CD4-positive, alpha-beta memory T cell (primary cell): Measurements from ENCODE around the gene CRELD2. TPM values are rescaled to one million over a fixed set of nuclear protein-coding genes. Genes with fewer than 3 reads are reported as not detected.

Source experiments
- CTCF ChIA-PET: fragments of 350-600 bp; sonication (Branson Sonifier 250); formaldehyde crosslinking; loops from one replicate; lab custom pipeline; 2021; ENCODE audit warnings: inconsistent platforms; ENCODE audit not compliant: partially characterized antibody; lab: Charles Lee
- POLR2A ChIA-PET: fragments of 350-600 bp; sonication (Branson Sonifier 250); formaldehyde crosslinking; loops from one replicate; lab custom pipeline; 2021; ENCODE audit not compliant: partially characterized antibody; lab: Charles Lee
- DNase-seq, 5 donors: peaks; one replicate each; pipeline versions ENCODE4 v3.0.0 to v3.0.0-alpha.2; 2020 to 2022; ENCODE audit warnings: mixed read lengths in 1 of 5
- H3K27ac ChIP-seq: one replicate; pipeline ENCODE4 v1.7.0; 2013; ENCODE audit warnings: low read depth, low read length
- H3K27me3 ChIP-seq: 2 replicates; pipeline ENCODE4 v1.7.0; 2013; ENCODE audit warnings: mild to moderate bottlenecking, low read length, moderate library complexity; ENCODE audit not compliant: insufficient read depth
- H3K36me3 ChIP-seq: 2 replicates; pipeline ENCODE4 v1.7.0; 2013; ENCODE audit warnings: mild to moderate bottlenecking, low read length, moderate library complexity; ENCODE audit not compliant: insufficient read depth
- H3K4me1 ChIP-seq: 2 replicates; pipeline ENCODE4 v1.7.0; 2013; ENCODE audit warnings: mild to moderate bottlenecking, low read length, moderate library complexity; ENCODE audit not compliant: insufficient read depth
- H3K4me3 ChIP-seq, 2 donors: one replicate each; pipeline ENCODE4 v1.7.0; 2013; ENCODE audit warnings: low read length in 2 of 2, mild to moderate bottlenecking in 1 of 2
- H3K9me3 ChIP-seq, 2 donors: one replicate each; pipeline ENCODE4 v1.7.0; 2013; ENCODE audit warnings: low read length in 2 of 2, control low read depth in 1 of 2; ENCODE audit not compliant: control insufficient read depth in 1 of 2
- H3K27ac Mint-ChIP-seq, 7 donors: one replicate each; pipeline ENCODE4 v1.8.0; 2020 to 2021; ENCODE audit warnings: mixed read lengths in 7 of 7, mild to moderate bottlenecking in 6 of 7, inconsistent platforms in 3 of 7, moderate library complexity in 3 of 7
- H3K27me3 Mint-ChIP-seq, 2 donors: one replicate each; pipeline ENCODE4 v1.8.0; 2020 to 2021; ENCODE audit warnings: mixed read lengths in 2 of 2
- H3K36me3 Mint-ChIP-seq, 2 donors: one replicate each; pipeline ENCODE4 v1.8.0; 2020 to 2021; ENCODE audit warnings: mixed read lengths in 2 of 2, inconsistent platforms in 1 of 2, mild to moderate bottlenecking in 1 of 2
- H3K4me1 Mint-ChIP-seq, 4 donors: one replicate each; pipeline ENCODE4 v1.8.0; 2020 to 2021; ENCODE audit warnings: mixed read lengths in 4 of 4, mild to moderate bottlenecking in 1 of 4
- H3K4me3 Mint-ChIP-seq, 8 donors: one replicate each; pipeline ENCODE4 v1.8.0; 2020 to 2021; ENCODE audit warnings: mixed read lengths in 8 of 8, mild to moderate bottlenecking in 7 of 8, moderate library complexity in 6 of 8, inconsistent platforms in 3 of 8
- H3K9me3 Mint-ChIP-seq, 8 donors: one replicate each; pipeline ENCODE4 v1.8.0; 2020 to 2021; ENCODE audit warnings: mixed read lengths in 8 of 8, mild to moderate bottlenecking in 5 of 8, inconsistent platforms in 3 of 8, moderate library complexity in 1 of 8
- intact Hi-C: fragments of 100-400 bp; cut with micrococcal nuclease; formaldehyde crosslinking; loops from one replicate; pipeline ENCODE4 v1.15.1; 2023
- polyA plus RNA-seq, 2 donors: library from polyadenylated mRNA; unstranded; fragments of 300-500 nt; fragmentation: Illumina TruSeq; gene quantifications; one replicate each; pipeline ENCODE4 v1.2.3, GENCODE V29; 2021
- total RNA-seq, 2 experiments: library from RNA; stranded (reverse); gene quantifications; one replicate each; pipeline ENCODE4 v1.2.3, GENCODE V29; 2021

The CRELD2 gene
- total and polyA plus RNA-seq, 4 experiments from 2014 or later = 36.0 to 46.1 (median 38.2) TPM

DNA sequence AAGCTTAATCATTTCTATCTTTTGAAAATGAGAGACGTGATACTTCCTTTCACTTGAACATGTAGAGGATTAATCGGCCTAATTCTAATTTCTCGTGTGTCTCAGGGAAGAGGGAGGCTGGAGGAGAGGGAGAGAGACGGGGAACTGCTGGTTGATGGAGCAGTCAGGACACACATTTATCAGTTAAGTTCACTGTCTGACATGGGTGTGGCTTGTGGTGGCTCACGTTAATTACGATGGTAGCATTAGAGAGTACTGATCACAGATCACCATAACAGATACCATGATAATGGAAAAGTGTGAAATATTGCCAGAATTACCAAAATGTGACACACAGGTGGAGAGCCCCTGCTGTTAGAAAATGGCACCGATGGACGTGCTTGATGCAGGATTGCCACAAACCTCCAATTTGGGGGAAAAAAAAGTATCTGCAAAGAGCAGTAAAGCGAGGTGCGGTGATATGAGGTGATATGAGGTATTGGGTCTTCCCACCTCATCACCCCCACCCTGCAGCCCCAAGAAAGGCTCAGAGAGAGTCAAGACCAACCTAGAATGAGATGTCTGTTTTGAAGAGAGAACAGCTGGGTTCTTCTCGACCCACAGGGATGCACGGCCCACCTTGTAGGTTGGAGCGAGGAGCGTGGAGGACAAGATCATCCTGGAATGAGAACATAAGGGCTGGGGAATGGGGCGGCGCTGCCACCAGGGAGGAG is 45.0 kb upstream of the CRELD2 start:
- Histone ChIP-seq H3K36me3 (no peaks in the 10 kb centered on the region), H3K27ac (no peak overlapping the region), H3K4me1 (peaks cover 37% of the 10 kb centered on the region), H3K9me3 (no peaks in the 10 kb centered on the region), H3K27me3 (no peaks in the 10 kb centered on the region), H3K4me3 (no peak overlapping the region)
- ChIA-PET CTCF (interaction anchor here (0.8 to 1.3 kb wide), 2 partner anchors 14 to 17 kb away, joined by 3 to 4 read pairs; no protein-coding TSS in a partner anchor), POLR2A (no interaction called here)
- Mint-ChIP-seq H3K4me3 (peak overlapping the region in 2 of 8 donors; percentile 1 to 8), H3K36me3 (peaks cover 36 to 37% of the 10 kb centered on the region in 2 donors), H3K9me3 (peaks cover 0 to 14% (median 5%) of the 10 kb centered on the region in 8 donors), H3K4me1 (peaks cover 36 to 70% (median 54%) of the 10 kb centered on the region in 4 donors), H3K27ac (peak overlapping the region; percentile 45 to 91 (median 81)), H3K27me3 (no peaks in the 10 kb centered on the region)
- no peak for DNase-seq
- intact Hi-C loops = loop anchor here (5.0 kb wide), 1 partner anchor 36 kb away; no protein-coding TSS in a partner anchor

DNA sequence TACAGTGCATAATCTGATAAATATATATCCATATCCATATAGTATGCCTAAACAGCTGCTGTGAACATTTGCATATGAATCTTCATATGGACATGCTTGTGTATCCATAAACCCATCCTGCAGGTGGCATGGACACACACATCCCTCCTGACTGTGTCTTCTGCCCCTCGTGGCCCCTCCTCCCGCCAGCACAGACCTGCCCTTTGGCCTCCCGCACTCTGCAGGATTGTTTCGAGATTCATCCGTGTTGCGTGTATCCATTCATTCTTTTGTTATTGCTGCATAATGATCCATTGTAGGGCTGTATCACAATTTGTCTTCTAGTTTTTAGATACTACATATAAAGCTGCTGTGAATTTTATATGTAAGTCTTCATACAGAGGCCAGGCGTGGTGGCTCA is 40.8 kb upstream of the CRELD2 start:
- Histone ChIP-seq H3K27me3 (no peaks in the 10 kb centered on the region), H3K9me3 (no peaks in the 10 kb centered on the region), H3K4me1 (peaks cover 30% of the 10 kb centered on the region), H3K4me3 (no peak overlapping the region), H3K27ac (no peak overlapping the region), H3K36me3 (no peaks in the 10 kb centered on the region)
- H3K9me3 Mint-ChIP-seq = no peaks in the 10 kb centered on the region
- peaks cover 30 to 67% (median 46%) of the 10 kb centered on the region in 4 donors for H3K4me1 Mint-ChIP-seq
- peaks cover 32 to 34% of the 10 kb centered on the region in 2 donors for H3K36me3 Mint-ChIP-seq
- POLR2A ChIA-PET = interaction anchor here (0.6 to 1.4 kb wide), 2 partner anchors 23 to 40 kb away, joined by 3 read pairs; no protein-coding TSS in a partner anchor
- CTCF ChIA-PET = no interaction called here
- peak overlapping the region in 4 of 7 donors; percentile 42 to 77 (median 50) for H3K27ac Mint-ChIP-seq
- intact Hi-C loops = no loop called here
- no peak for DNase-seq
- no peak overlapping the region for H3K4me3 Mint-ChIP-seq
- no peaks in the 10 kb centered on the region for H3K27me3 Mint-ChIP-seq

DNA sequence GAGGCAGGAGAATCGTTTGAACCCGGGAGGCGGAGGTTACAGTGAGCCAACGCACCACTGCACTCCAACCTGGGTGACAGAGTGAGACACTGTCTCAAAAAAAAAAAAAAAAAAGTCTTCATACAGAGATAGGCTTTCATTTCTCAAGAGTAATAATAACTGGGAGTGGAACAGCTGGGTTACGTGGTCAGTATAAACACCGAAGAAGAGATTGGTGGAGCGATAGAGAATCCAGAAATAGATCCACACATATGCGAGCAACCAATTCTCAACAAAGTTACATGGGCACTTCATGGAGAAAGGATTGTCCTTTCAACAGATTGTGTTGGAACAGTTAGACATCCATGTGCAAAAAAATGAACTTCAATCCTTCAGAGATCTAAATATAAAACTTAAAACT is 40.2 kb upstream of the CRELD2 start:
- intact Hi-C loops = no loop called here
- Mint-ChIP-seq H3K36me3 (peaks cover 34 to 38% of the 10 kb centered on the region in 2 donors), H3K4me1 (peaks cover 29 to 69% (median 47%) of the 10 kb centered on the region in 4 donors)

DNA sequence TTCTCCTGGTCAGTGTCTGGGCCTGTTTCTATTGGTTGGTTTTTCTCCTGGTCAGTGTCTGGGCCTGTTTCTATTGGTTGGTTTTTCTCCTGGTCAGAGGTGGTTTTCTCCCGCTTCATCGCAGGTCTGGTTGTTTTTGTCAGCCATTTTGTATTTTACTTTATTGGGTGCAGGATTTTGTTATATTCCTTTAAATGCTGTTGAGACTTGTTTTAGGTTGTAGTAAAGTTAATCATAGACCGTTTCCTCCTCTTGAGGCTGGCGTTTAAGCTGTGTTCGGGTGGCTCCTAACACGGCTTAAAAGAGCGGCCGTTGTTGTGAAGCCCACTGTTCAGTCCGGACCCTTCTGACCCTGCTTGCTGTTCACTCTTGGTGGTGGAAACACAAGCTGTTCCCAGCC is 38.6 kb upstream of the CRELD2 start:
- Histone ChIP-seq H3K4me1 (peaks cover 23% of the 10 kb centered on the region), H3K4me3 (no peak overlapping the region), H3K36me3 (peaks cover 2% of the 10 kb centered on the region), H3K9me3 (no peaks in the 10 kb centered on the region), H3K27ac (no peak overlapping the region), H3K27me3 (no peaks in the 10 kb centered on the region)
- Mint-ChIP-seq H3K27me3 (no peaks in the 10 kb centered on the region), H3K9me3 (no peaks in the 10 kb centered on the region), H3K27ac (peak overlapping the region in 4 of 7 donors; percentile 27 to 71 (median 65)), H3K36me3 (peaks cover 39% of the 10 kb centered on the region in 2 donors), H3K4me3 (peak overlapping the region in 3 of 8 donors; percentile 5 to 67 (median 13)), H3K4me1 (peaks cover 30 to 61% (median 40%) of the 10 kb centered on the region in 4 donors)
- POLR2A ChIA-PET = interaction anchor here (1.4 to 2.8 kb wide), 2 partner anchors 9 to 12 kb away, joined by 4 to 12 read pairs; no protein-coding TSS in a partner anchor
- intact Hi-C loops = loop anchor here (10.0 kb wide), 1 partner anchor 115 kb away; no protein-coding TSS in a partner anchor
- DNase-seq = no peak
- CTCF ChIA-PET = no interaction called here

More for the DNA sequence above, 40.2 kb upstream of the CRELD2 start:
- H3K9me3 ChIP-seq = no peaks in the 10 kb centered on the region
- peak overlapping the region in 1 of 7 donors; percentile 16 for H3K27ac Mint-ChIP-seq
- ChIA-PET CTCF (no interaction called here), POLR2A (no interaction called here)
- no peaks in the 10 kb centered on the region for H3K36me3 ChIP-seq
- peaks cover 26% of the 10 kb centered on the region for H3K4me1 ChIP-seq
- no peak for DNase-seq
- H3K4me3 Mint-ChIP-seq = no peak overlapping the region
- no peak overlapping the region for H3K27ac ChIP-seq
- H3K27me3 ChIP-seq = no peaks in the 10 kb centered on the region
- H3K4me3 ChIP-seq = no peak overlapping the region
- no peaks in the 10 kb centered on the region for H3K27me3 Mint-ChIP-seq
- no peaks in the 10 kb centered on the region for H3K9me3 Mint-ChIP-seq

DNA sequence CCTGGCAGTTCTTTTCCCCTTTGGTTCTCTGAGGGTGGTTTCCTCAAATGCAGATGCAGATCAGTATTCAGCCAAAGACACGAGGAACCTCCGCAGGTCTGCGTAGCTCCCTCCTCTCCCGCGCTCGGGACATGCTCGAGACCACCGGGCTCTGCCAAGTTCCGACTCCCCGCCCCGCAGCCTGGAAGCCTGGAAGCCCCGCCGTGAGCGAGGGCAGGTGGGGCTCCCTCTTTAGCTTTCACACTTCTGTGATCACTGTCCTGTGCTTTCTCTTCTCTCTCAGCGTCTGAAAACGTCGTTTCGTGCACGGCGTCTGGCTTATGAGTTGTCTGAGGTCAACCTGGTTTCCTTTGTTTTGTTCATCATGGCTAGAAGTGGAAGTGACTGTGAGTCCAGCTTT is 38.2 kb upstream of the CRELD2 start:
- Mint-ChIP-seq H3K27me3 (no peaks in the 10 kb centered on the region), H3K9me3 (no peaks in the 10 kb centered on the region), H3K4me1 (peaks cover 30 to 58% (median 38%) of the 10 kb centered on the region in 4 donors), H3K4me3 (peak overlapping the region in 3 of 8 donors; percentile 7 to 67 (median 13)), H3K27ac (peak overlapping the region; percentile 6 to 71 (median 63)), H3K36me3 (peaks cover 36 to 37% of the 10 kb centered on the region in 2 donors)
- ChIA-PET CTCF (interaction anchor here (1.7 kb wide), 1 partner anchor 9 kb away, joined by 4 read pairs; no protein-coding TSS in a partner anchor), POLR2A (interaction anchor here (1.4 to 2.8 kb wide), 2 partner anchors 10 to 12 kb away, joined by 4 to 12 read pairs; no protein-coding TSS in a partner anchor)
- DNase-seq = no peak
- H3K27me3 ChIP-seq = no peaks in the 10 kb centered on the region
- H3K4me3 ChIP-seq = no peak overlapping the region
- no peak overlapping the region for H3K27ac ChIP-seq
- H3K4me1 ChIP-seq = peaks cover 23% of the 10 kb centered on the region
- H3K9me3 ChIP-seq = no peaks in the 10 kb centered on the region
- intact Hi-C loops = loop anchor here (10.0 kb wide), 1 partner anchor 115 kb away; no protein-coding TSS in a partner anchor
- H3K36me3 ChIP-seq = peaks cover 6% of the 10 kb centered on the region

DNA sequence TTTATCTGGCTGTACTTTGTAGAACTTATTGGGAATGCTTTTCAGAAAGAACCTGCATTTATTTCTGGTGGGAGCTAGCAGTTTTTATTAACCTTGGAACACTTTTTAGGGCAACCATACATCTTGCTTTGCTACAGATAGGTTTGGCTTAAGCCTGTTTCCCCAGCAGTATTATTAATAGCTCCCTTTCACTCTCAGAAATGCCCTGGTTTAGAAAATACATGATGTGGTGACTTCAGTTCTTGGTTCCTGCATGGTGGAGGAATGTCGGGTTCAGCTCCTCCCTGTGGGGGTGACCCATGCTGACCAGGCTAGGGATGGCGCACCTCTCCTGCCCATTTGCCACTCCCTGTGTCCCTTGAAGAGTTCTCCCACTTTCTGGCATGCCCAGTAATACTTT is 36.6 kb upstream of the CRELD2 start:
- peaks cover 23% of the 10 kb centered on the region for H3K4me1 ChIP-seq
- no peak overlapping the region for H3K27ac ChIP-seq
- no peak for DNase-seq
- CTCF ChIA-PET = interaction anchor here (0.9 to 1.7 kb wide), 2 partner anchors 8 to 14 kb away, joined by 3 to 4 read pairs; no protein-coding TSS in a partner anchor
- no peak overlapping the region for H3K4me3 ChIP-seq
- Mint-ChIP-seq H3K27me3 (no peaks in the 10 kb centered on the region), H3K27ac (peak overlapping the region in 4 of 7 donors; percentile 30 to 73 (median 63)), H3K4me3 (peak overlapping the region in 3 of 8 donors; percentile 17 to 46 (median 28)), H3K36me3 (peaks cover 42 to 47% of the 10 kb centered on the region in 2 donors), H3K4me1 (peaks cover 25 to 47% (median 32%) of the 10 kb centered on the region in 4 donors), H3K9me3 (no peaks in the 10 kb centered on the region)
- no peaks in the 10 kb centered on the region for H3K9me3 ChIP-seq
- no peaks in the 10 kb centered on the region for H3K27me3 ChIP-seq
- intact Hi-C loops = loop anchor here (10.0 kb wide), 1 partner anchor 117 kb away; no protein-coding TSS in a partner anchor
- POLR2A ChIA-PET = interaction anchor here (2.8 kb wide), 1 partner anchor 14 kb away, joined by 12 read pairs; no protein-coding TSS in a partner anchor
- H3K36me3 ChIP-seq = peaks cover 22% of the 10 kb centered on the region
